Naive thymus-derived CD4-positive, alpha-beta T cell (primary cell): Measurements from ENCODE around the gene TMC8. TPM values are rescaled to one million over a fixed set of nuclear protein-coding genes. Genes with fewer than 3 reads are reported as not detected.

ENCODE experiments used
- ATAC-seq: fragments of 150-1000 bp; cut with Tn5 transposase; 2 replicates; pipeline ENCODE4 v1.10.0; 2021; ENCODE audit warnings: mild to moderate bottlenecking, moderate library complexity
- CTCF ChIA-PET: fragments of 350-600 bp; sonication (Branson Sonifier 250); formaldehyde crosslinking; loops from one replicate; lab custom pipeline; 2021; ENCODE audit warnings: antibody characterized with exemption; lab: Charles Lee
- POLR2A ChIA-PET: fragments of 350-600 bp; sonication (Branson Sonifier 250); formaldehyde crosslinking; loops from one replicate; lab custom pipeline; 2021; ENCODE audit warnings: antibody characterized with exemption, inconsistent platforms; lab: Charles Lee
- DNase-seq, 9 donors: peaks; one replicate each; pipeline versions ENCODE4 v3.0.0 to v3.0.0-alpha.2; 2020 to 2022; ENCODE audit warnings: mixed read lengths in 1 of 9
- H3K27ac ChIP-seq: one replicate; pipeline ENCODE4 v1.7.0; 2013; ENCODE audit warnings: mild to moderate bottlenecking, low read depth, low read length, moderate library complexity
- H3K27me3 ChIP-seq, 2 donors: one replicate each; pipeline ENCODE4 v1.7.0; 2013; ENCODE audit warnings: low read length in 2 of 2, mild to moderate bottlenecking in 2 of 2, moderate library complexity in 2 of 2; ENCODE audit not compliant: control insufficient read depth in 2 of 2, insufficient read depth in 2 of 2
- H3K36me3 ChIP-seq, 3 experiments: 1 replicate in 2 of 3; 2 replicates in 1 of 3; pipeline ENCODE4 v1.7.0; 2013; ENCODE audit warnings: low read length in 3 of 3, mild to moderate bottlenecking in 3 of 3, moderate library complexity in 1 of 3; ENCODE audit not compliant: insufficient read depth in 3 of 3, control insufficient read depth in 2 of 3
- H3K4me1 ChIP-seq, 2 donors: one replicate each; pipeline ENCODE4 v1.7.0; 2013; ENCODE audit warnings: low read length in 2 of 2, mild to moderate bottlenecking in 2 of 2, moderate library complexity in 1 of 2; ENCODE audit not compliant: control insufficient read depth in 2 of 2, insufficient read depth in 2 of 2
- H3K4me3 ChIP-seq: 2 replicates; pipeline ENCODE4 v1.7.0; 2013; ENCODE audit warnings: mild to moderate bottlenecking, low read length
- H3K9me3 ChIP-seq, 3 experiments: 1 replicate in 2 of 3; 2 replicates in 1 of 3; pipeline ENCODE4 v1.7.0; 2013; ENCODE audit warnings: low read length in 3 of 3; ENCODE audit not compliant: control insufficient read depth in 2 of 3
- H3K27ac Mint-ChIP-seq, 9 donors: one replicate each; pipeline ENCODE4 v1.8.0; 2020 to 2022; ENCODE audit warnings: mixed read lengths in 9 of 9, mild to moderate bottlenecking in 8 of 9, moderate library complexity in 5 of 9, inconsistent platforms in 2 of 9
- H3K27me3 Mint-ChIP-seq, 5 donors: one replicate each; pipeline ENCODE4 v1.8.0; 2021 to 2022; ENCODE audit warnings: mixed read lengths in 5 of 5, mild to moderate bottlenecking in 1 of 5
- H3K36me3 Mint-ChIP-seq, 5 donors: one replicate each; pipeline ENCODE4 v1.8.0; 2020 to 2022; ENCODE audit warnings: mixed read lengths in 5 of 5, mild to moderate bottlenecking in 3 of 5, inconsistent platforms in 1 of 5
- H3K4me1 Mint-ChIP-seq, 7 donors: one replicate each; pipeline ENCODE4 v1.8.0; 2020 to 2022; ENCODE audit warnings: mixed read lengths in 7 of 7, mild to moderate bottlenecking in 3 of 7, inconsistent platforms in 1 of 7
- H3K4me3 Mint-ChIP-seq, 10 donors: one replicate each; pipeline ENCODE4 v1.8.0; 2020 to 2022; ENCODE audit warnings: mild to moderate bottlenecking in 10 of 10, mixed read lengths in 10 of 10, moderate library complexity in 6 of 10, inconsistent platforms in 2 of 10
- H3K9me3 Mint-ChIP-seq, 11 donors: one replicate each; pipeline ENCODE4 v1.8.0; 2020 to 2022; ENCODE audit warnings: mixed read lengths in 11 of 11, mild to moderate bottlenecking in 4 of 11, inconsistent platforms in 1 of 11, moderate library complexity in 1 of 11
- intact Hi-C, 2 donors: fragments of 100-400 bp; cut with micrococcal nuclease; formaldehyde crosslinking; loops; one replicate each; pipeline ENCODE4 v1.15.1; 2023
- polyA plus RNA-seq, 2 donors: library from polyadenylated mRNA; unstranded; fragments of 300-500 nt; fragmentation: Illumina TruSeq; gene quantifications; one replicate each; pipeline ENCODE4 v1.2.3, GENCODE V29; 2021
- total RNA-seq, 6 experiments: library from RNA in 5 of 6; stranded (reverse) in 5 of 6; gene quantifications; 1 replicate in 5 of 6; 2 replicates in 1 of 6; pipeline ENCODE4 v1.2.3 and lab custom pipeline; 2021 to 2026

TMC8 gene
- total and polyA plus RNA-seq, 7 experiments from 2014 or later = 94.4 to 593 (median 492) TPM

- no peak for ATAC-seq
- DNase-seq = no peak
- Histone ChIP-seq H3K27ac (no peak overlapping the region), H3K4me1 (peaks cover 0 to 11% of the 10 kb centered on the region in 2 donors), H3K36me3 (no peaks in the 10 kb centered on the region), H3K27me3 (no peaks in the 10 kb centered on the region), H3K4me3 (no peak overlapping the region), H3K9me3 (no peaks in the 10 kb centered on the region)
- no peak overlapping the region for H3K4me3 Mint-ChIP-seq
- CTCF ChIA-PET = no interaction called here
- POLR2A ChIA-PET = interaction anchor here (1.0 to 1.1 kb wide), 2 partner anchors 30 to 44 kb away, joined by 3 read pairs; no protein-coding TSS in a partner anchor
- H3K36me3 Mint-ChIP-seq = no peaks in the 10 kb centered on the region
- H3K4me1 Mint-ChIP-seq = peaks cover 0 to 9% (median 4%) of the 10 kb centered on the region in 7 donors
- intact Hi-C loops = loop anchor here (5.0 kb wide), 2 partner anchors 33 to 47 kb away; partner anchors contain the start of genes BIRC5 (in 1 of the 2) and TMC8 (in 1 of the 2)
- no peak overlapping the region for H3K27ac Mint-ChIP-seq
- no peaks in the 10 kb centered on the region for H3K9me3 Mint-ChIP-seq
- no peaks in the 10 kb centered on the region for H3K27me3 Mint-ChIP-seq
Measured at GRCh38 chr17:78164748-78165607, 34.4 kb downstream of the TMC8 start.

- Histone ChIP-seq H3K4me1 (peaks cover 0 to 13% of the 10 kb centered on the region in 2 donors), H3K27me3 (no peaks in the 10 kb centered on the region), H3K9me3 (no peaks in the 10 kb centered on the region), H3K36me3 (peaks cover 0 to 9% (median 0%) of the 10 kb centered on the region in 3 experiments), H3K4me3 (no peak overlapping the region), H3K27ac (no peak overlapping the region)
- no peak overlapping the region for H3K27ac Mint-ChIP-seq
- H3K9me3 Mint-ChIP-seq = no peaks in the 10 kb centered on the region
- POLR2A ChIA-PET = interaction anchor here (0.8 kb wide), 1 partner anchor 32 kb away, joined by 3 read pairs; no protein-coding TSS in a partner anchor
- ATAC-seq (no peak), DNase-seq (no peak)
- peaks cover 2 to 21% (median 16%) of the 10 kb centered on the region in 7 donors for H3K4me1 Mint-ChIP-seq
- intact Hi-C loops = loop anchor here (5.0 kb wide), 2 partner anchors 34 to 46 kb away; partner anchors contain the start of genes BIRC5 (in 1 of the 2) and TMC8 (in 1 of the 2)
- CTCF ChIA-PET = no interaction called here
- peak overlapping the region in 1 of 10 donors; percentile 16 for H3K4me3 Mint-ChIP-seq
- H3K36me3 Mint-ChIP-seq = peaks cover 0 to under 1% (median 0%) of the 10 kb centered on the region in 5 donors
- no peaks in the 10 kb centered on the region for H3K27me3 Mint-ChIP-seq
Measured at GRCh38 chr17:78166416-78166815, 35.8 kb downstream of the TMC8 start.

- POLR2A ChIA-PET = interaction anchor here (0.6 to 2.2 kb wide), 6 partner anchors 15 to 54 kb away, joined by 3 to 12 read pairs (median 6); no protein-coding TSS in a partner anchor
- Histone ChIP-seq H3K4me1 (peaks cover 6 to 25% of the 10 kb centered on the region in 2 donors), H3K9me3 (no peaks in the 10 kb centered on the region), H3K27me3 (no peaks in the 10 kb centered on the region), H3K27ac (peak within 1 kb of the TSS; percentile 89), H3K36me3 (peaks cover 0 to 18% (median 0%) of the 10 kb centered on the region in 3 experiments), H3K4me3 (peak within 1 kb of the TSS; percentile 58)
- DNase-seq = peak; percentile 80 to 94 (median 87)
- peak within 1 kb of the TSS; percentile 31 to 88 (median 66) for H3K27ac Mint-ChIP-seq
- peaks cover 0 to 7% (median 0%) of the 10 kb centered on the region in 5 donors for H3K36me3 Mint-ChIP-seq
- no peaks in the 10 kb centered on the region for H3K27me3 Mint-ChIP-seq
- no peaks in the 10 kb centered on the region for H3K9me3 Mint-ChIP-seq
- ATAC-seq = peak; percentile 91
- intact Hi-C loops = loop anchor here (1.0 to 5.0 kb wide), 6 partner anchors 18 to 502 kb away; partner anchors contain the start of genes TMC8 (in 2 of the 2), AFMID (in 1 of the 2), BIRC5 (in 1 of the 2) and TK1 (in 1 of the 2)
- H3K4me1 Mint-ChIP-seq = peaks cover 22 to 40% (median 35%) of the 10 kb centered on the region in 7 donors
- CTCF ChIA-PET = interaction anchor here (0.6 kb wide), 1 partner anchor 724 kb away, joined by 3 read pairs; no protein-coding TSS in a partner anchor
- H3K4me3 Mint-ChIP-seq = peak within 1 kb of the TSS; percentile 64 to 83 (median 73)
Measured at GRCh38 chr17:78168242-78168902, 37.8 kb downstream of the TMC8 start, which contains the start of gene SYNGR2. SYNGR2 (plus strand) TSS chr17:78168581; CDS start chr17:78168617, 36 bp downstream.

GRCh38 chr17:78168903-78169793 lies 38.6 kb downstream of the TMC8 start:
- POLR2A ChIA-PET = interaction anchor here (0.6 to 2.2 kb wide), 16 partner anchors 22 to 211 kb away, joined by 3 to 12 read pairs (median 4); partner anchors contain the start of genes TMC8 and TNRC6C
- peaks cover 29 to 48% (median 43%) of the 10 kb centered on the region in 7 donors for H3K4me1 Mint-ChIP-seq
- peak; percentile 69 for ATAC-seq
- no peaks in the 10 kb centered on the region for H3K27me3 Mint-ChIP-seq
- peak overlapping the region; percentile 31 to 88 (median 64) for H3K27ac Mint-ChIP-seq
- Histone ChIP-seq H3K4me3 (peak overlapping the region; percentile 58), H3K4me1 (peaks cover 13 to 32% of the 10 kb centered on the region in 2 donors), H3K36me3 (peaks cover 0 to 18% (median 0%) of the 10 kb centered on the region in 3 experiments), H3K9me3 (no peaks in the 10 kb centered on the region), H3K27ac (peak overlapping the region; percentile 89), H3K27me3 (no peaks in the 10 kb centered on the region)
- peaks cover 0 to 10% (median 0%) of the 10 kb centered on the region in 5 donors for H3K36me3 Mint-ChIP-seq
- no peaks in the 10 kb centered on the region for H3K9me3 Mint-ChIP-seq
- intact Hi-C loops = loop anchor here (1.0 to 5.0 kb wide), 6 partner anchors 18 to 502 kb away; partner anchors contain the start of genes TMC8 (in 2 of the 2), AFMID (in 1 of the 2), BIRC5 (in 1 of the 2) and TK1 (in 1 of the 2)
- peak overlapping the region; percentile 62 to 83 (median 72) for H3K4me3 Mint-ChIP-seq
- CTCF ChIA-PET = interaction anchor here (1.2 kb wide), 1 partner anchor 31 kb away, joined by 3 read pairs; no protein-coding TSS in a partner anchor
- DNase-seq = peak in 6 of 9 donors; percentile 25 to 73 (median 32)

DNA sequence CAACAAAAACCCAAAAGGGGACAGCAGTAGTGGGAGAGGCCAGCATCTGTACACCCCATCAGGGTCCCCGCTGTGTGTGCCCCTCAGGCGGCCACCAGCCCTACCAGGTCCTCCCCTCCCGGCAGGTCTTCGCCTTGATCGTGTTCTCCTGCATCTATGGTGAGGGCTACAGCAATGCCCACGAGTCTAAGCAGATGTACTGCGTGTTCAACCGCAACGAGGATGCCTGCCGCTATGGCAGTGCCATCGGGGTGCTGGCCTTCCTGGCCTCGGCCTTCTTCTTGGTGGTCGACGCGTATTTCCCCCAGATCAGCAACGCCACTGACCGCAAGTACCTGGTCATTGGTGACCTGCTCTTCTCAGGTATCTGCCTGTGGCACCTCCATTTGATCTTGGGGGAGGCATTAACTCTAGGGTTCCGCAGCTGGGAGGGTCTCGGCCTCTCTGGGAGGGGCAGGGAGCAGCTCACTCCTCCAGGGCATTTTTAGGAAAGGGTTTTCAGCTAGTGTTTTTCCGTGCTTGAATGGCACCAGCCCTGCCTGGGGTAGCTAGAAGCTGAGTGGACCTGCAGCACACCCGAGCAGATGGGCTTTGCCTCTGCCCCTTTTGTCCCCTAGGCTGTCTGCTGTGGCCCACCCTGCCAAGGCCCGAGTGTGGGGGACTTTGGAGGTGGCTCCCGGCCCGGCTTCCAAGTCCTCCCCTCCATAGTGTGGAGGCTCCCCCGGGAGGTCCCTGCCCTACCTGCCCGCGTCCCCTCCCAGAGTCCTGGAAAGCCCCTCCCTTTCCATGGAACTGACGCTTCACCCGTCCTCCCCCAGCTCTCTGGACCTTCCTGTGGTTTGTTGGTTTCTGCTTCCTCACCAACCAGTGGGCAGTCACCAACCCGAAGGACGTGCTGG lies 40.4 kb downstream of the TMC8 start:
- POLR2A ChIA-PET = interaction anchor here (0.6 to 2.9 kb wide), 6 partner anchors 31 to 56 kb away, joined by 4 to 13 read pairs (median 6); partner anchors contain the start of gene TMC8
- Histone ChIP-seq H3K4me1 (peaks cover 13 to 36% of the 10 kb centered on the region in 2 donors), H3K27me3 (no peaks in the 10 kb centered on the region), H3K9me3 (no peaks in the 10 kb centered on the region), H3K27ac (no peak overlapping the region), H3K4me3 (no peak overlapping the region), H3K36me3 (peaks cover 0 to 18% (median 0%) of the 10 kb centered on the region in 3 experiments)
- Mint-ChIP-seq H3K27ac (peak overlapping the region in 8 of 9 donors; percentile 36 to 88 (median 65)), H3K36me3 (peaks cover 0 to 10% (median 0%) of the 10 kb centered on the region in 5 donors), H3K27me3 (no peaks in the 10 kb centered on the region), H3K4me3 (peak overlapping the region; percentile 32 to 83 (median 62)), H3K4me1 (peaks cover 32 to 54% (median 51%) of the 10 kb centered on the region in 7 donors), H3K9me3 (no peaks in the 10 kb centered on the region)
- no peak for ATAC-seq
- no peak for DNase-seq
- CTCF ChIA-PET = interaction anchor here (0.6 kb wide), 1 partner anchor 39 kb away, joined by 4 read pairs; no protein-coding TSS in a partner anchor
- intact Hi-C loops = loop anchor here in 1 of 2 donors (10.0 kb wide), 1 partner anchor 626 kb away; no protein-coding TSS in a partner anchor
